SKM-1 (cell line): ENCODE data around the gene HEPACAM.

Experiments used
- DNase-seq: peaks from one replicate; lab custom pipeline; 2025; ENCODE audit not compliant: unreplicated experiment; lab: John Stamatoyannopoulos, UW

Gene HEPACAM

GRCh38 chr11:124943741-124944140, 7.9 kb upstream of the HEPACAM start:
- DNase-seq: no peak

DNA sequence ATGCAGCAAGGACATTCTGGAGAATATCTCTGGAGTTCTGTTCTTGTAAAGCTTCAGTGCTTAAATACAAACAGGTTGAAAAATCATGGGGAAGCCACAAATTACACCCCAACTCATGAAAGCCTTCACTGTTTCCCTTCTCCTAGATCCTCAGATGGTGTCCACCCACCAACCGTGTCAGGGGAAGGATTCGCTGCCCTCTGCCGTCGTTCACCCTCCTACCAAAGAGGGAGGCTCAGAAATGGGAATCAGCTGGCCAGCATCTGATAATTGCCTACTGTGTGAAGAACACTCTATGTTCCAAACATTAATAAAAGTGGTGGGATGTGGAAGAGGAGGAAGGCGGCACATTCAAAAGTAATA, 7.4 kb upstream of the HEPACAM start:
- DNase-seq: no peak

GRCh38 chr11:124942466-124943253, 6.8 kb upstream of the HEPACAM start:
- DNase-seq: no peak

- DNase-seq: no peak
Observed at GRCh38 chr11:124941703-124942102, 5.9 kb upstream of the HEPACAM start.

- DNase-seq: no peak
Observed at GRCh38 chr11:124938970-124939369, 3.1 kb upstream of the HEPACAM start.

- no peak for DNase-seq
Observed at GRCh38 chr11:124938206-124938765, 2.4 kb upstream of the HEPACAM start.

DNA sequence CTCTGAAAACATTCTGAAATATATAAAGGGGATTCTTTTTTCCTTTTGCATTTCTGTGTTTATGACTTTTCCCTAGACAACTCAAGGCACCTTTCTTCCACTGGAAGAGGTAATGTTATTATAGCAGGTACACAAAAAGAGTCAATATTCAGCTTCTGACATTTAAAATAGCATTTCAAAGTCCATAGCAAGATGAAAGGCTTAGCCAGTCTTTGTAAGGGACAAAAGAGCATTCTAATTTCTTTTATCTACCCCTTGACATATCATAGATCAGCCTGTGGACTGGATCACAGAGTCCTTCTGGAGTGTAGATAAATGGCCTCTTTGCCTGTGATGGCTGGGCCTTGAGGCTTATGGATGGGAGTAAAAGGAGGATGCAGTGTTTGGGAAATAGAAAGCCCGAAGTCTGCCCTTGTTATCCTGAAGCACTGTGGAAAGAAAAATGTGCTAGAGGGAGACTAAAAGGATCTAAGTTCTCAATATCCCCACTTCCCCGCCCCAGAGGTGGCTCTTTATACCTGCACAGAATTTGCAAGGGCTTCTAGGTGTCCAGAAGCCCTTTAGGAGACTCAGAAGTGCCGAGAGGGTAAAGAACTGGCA, 1.6 kb upstream of the HEPACAM start:
- DNase-seq: no peak

- DNase-seq: no peak
Observed at GRCh38 chr11:124934862-124935547, 842 bp downstream of the HEPACAM start.

DNA sequence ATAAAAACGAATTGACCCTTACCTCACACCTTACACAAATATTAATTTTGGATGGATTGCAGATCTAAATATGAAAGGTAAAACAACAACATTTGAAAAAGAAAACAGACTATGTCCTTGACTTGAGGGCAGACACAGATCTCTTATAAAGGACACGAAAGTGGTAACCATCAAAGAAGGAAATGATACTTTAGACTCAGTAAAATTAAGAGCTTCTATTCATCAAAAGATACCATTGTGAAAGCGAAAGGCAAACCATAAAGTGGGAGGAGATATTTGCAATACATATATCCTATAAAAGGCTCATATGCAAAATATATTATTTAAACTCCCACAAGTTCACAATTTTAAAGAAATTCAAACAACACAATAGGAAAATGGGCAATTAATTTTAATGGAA, 5.0 kb downstream of the HEPACAM start:
- no peak for DNase-seq

GRCh38 chr11:124928942-124929665, 6.7 kb downstream of the HEPACAM start:
- no peak for DNase-seq

GRCh38 chr11:124923296-124923695, 12.6 kb downstream of the HEPACAM start:
- no peak for DNase-seq

- DNase-seq: no peak
Observed at GRCh38 chr11:124922831-124923230, 13.0 kb downstream of the HEPACAM start.

DNA sequence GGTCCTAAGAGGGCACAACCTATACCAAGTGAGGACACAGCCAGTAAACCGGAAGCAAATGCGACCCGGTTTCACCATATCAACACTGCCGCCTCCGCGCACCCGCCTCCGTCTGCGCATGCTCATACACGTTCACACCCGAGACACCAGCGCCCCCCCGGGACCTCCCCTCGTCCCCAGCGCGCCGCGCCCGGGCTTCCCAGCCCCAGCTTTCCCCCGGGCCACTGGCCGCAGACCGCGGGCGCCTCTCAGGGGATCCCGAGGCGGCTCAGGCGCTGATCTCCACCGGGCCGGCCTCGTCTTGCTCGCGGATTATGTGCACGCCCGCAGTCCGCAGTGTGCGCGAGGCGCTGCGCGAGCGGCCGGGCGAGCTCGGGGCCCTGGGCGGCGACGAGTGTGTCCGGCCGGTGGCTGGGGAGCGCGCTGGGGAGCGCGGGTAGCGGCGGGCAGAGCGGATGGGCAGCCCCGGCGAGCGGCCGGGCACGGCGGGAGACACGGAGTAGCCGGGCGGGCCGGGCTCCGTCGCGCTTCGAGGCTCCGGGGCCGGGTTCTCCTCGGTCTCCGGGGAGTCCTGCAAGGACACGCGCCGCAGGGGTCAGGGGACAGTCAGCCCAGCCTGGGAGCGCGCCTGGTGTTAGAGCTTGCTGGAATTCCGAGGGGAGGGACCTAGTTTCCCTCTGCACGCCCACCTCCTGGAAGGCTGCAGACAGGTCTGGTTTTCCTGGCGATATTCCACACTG, 14.8 kb downstream of the HEPACAM start:
- no peak for DNase-seq

- DNase-seq: no peak
Observed at GRCh38 chr11:124920356-124920755, 15.5 kb downstream of the HEPACAM start.

DNA sequence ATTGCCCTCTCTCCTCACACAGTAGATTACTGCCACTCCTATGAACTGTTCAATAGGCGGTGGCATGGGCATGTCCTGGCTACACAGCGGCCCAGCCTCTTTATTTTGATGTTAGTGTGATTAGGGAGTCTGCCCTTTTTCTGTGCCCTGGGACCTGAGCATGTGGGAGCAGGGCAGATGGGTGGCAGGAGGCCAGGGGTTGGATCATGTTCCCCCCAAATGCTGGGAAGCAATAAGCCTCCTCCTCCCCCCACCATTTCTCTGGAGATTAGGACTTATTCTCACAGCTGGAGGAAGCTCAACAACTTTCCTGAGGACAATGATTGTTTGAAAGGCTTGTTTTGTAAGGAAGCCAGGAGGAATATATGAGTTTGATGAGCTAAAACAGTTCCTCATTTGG, 15.9 kb downstream of the HEPACAM start:
- no peak for DNase-seq

- DNase-seq: no peak
Observed at GRCh38 chr11:124918950-124919349, 16.9 kb downstream of the HEPACAM start, which contains the start of gene HEPN1. TSS of gene HEPN1 (plus strand) at chr11:124919250.

DNA sequence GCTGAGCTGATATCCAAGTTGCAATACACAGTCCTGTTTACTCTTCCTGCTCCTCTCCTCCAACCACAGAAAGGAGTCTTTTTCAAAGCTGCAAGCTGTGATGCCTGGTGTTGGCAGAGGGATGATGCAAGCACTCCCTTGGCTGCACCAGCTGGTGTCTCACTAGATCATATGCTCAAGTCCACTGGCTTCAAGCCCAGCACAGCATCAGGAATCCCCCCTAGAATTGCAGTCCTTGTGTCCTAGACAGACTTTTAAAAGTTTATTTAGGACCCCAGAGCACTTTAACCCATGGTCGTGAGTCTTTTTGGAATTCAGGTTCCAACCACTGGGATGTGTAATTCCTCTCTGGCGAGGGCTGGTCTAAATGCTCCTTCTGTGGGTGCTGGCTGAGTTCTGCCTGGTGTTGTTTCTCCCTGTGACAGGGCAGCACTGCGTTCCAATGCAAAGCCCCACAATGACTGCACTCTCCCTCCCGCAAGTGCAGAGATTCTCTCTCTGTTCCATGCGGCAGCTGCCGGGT, 18.7 kb downstream of the HEPACAM start:
- no peak for DNase-seq

GRCh38 chr11:124916370-124916710, 19.5 kb downstream of the HEPACAM start:
- no peak for DNase-seq

DNA sequence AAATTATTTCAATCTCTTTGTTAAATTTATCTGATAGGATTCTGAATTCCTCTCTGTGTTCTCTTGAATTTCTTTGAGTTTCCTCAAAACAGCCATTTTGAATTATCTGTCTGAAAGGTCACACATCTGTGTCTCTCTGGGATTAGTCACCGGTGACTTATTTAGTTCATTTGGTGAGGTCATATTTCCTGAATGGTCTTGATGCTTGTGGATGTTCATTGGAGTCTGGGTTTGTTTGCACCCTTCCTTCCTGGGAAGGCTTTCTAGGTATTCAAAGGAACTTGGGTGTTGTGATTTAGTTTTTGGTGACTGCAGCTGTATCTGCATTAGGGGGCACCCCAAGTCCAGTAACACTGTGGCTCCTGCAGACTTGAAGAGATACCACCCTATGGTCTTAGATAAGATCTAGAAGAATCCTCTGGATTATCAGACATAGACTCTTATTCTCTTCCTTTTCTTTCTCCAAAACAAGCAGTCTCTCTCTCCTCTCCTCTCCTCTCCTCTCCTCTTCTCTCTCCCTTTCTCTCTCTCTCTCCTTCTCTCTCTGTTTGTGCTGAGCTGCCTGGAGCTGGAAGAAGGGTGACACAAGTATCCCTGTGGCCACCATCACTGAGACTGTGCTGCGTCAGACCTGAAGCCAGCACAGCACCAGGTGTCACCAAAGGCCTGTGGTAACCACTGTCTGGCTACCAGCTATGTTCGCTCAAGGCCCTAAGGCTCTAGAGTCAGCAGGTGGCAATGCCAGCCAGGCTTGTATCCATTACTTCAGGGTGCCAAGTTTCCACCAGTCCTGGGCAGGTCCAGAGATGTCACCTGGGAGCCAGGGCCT, 20.1 kb downstream of the HEPACAM start:
- DNase-seq: no peak

- DNase-seq: no peak
Observed at GRCh38 chr11:124902616-124903015, 33.2 kb downstream of the HEPACAM start.
